Stimulated activated naive B cell treated with anti-CD40 and anti-IgM and Interleukin-4, amounts not matched to agents 10 μg/mL and 1 μg/mL and 100 μg/mL, for 72 hours (primary cell): Measurements from ENCODE around the gene IFT80.
A peak's percentile ranks its signal among the peaks of the same experiment; 100 is the strongest.
"Not testable (repeated sequence)": the region's sequence is repeated elsewhere in the genome, so short reads cannot be mapped to it uniquely, and the experiment has no call there.

ENCODE experiments used
- ATAC-seq, 2 donors: fragments of 150-1000 bp; cut with Tn5 transposase; replicated peaks; 2 replicates each; pipeline ENCODE4 v1.10.0; 2021; ENCODE audit warnings: moderate library complexity in 1 of 2
- DNase-seq: peaks from one replicate; pipeline ENCODE4 v3.0.0; 2021
- H3K27ac Mint-ChIP-seq: one replicate; pipeline ENCODE4 v1.8.0; 2022; ENCODE audit warnings: mild to moderate bottlenecking, mixed read lengths
- H3K27me3 Mint-ChIP-seq, 2 donors: one replicate each; pipeline ENCODE4 v1.8.0; 2022; ENCODE audit warnings: mixed read lengths in 2 of 2
- H3K36me3 Mint-ChIP-seq, 2 donors: one replicate each; pipeline ENCODE4 v1.8.0; 2022; ENCODE audit warnings: mixed read lengths in 2 of 2, mild to moderate bottlenecking in 1 of 2
- H3K4me1 Mint-ChIP-seq, 2 donors: one replicate each; pipeline ENCODE4 v1.8.0; 2022; ENCODE audit warnings: mixed read lengths in 2 of 2, mild to moderate bottlenecking in 1 of 2
- H3K4me3 Mint-ChIP-seq, 2 donors: one replicate each; pipeline ENCODE4 v1.8.0; 2022; ENCODE audit warnings: mild to moderate bottlenecking in 2 of 2, mixed read lengths in 2 of 2, moderate library complexity in 1 of 2
- H3K9me3 Mint-ChIP-seq, 2 donors: one replicate each; pipeline ENCODE4 v1.8.0; 2022; ENCODE audit warnings: mixed read lengths in 2 of 2, mild to moderate bottlenecking in 1 of 2

IFT80 gene

GRCh38 chr3:160245261-160245800, 153.7 kb downstream of the IFT80 start:
- H3K9me3 Mint-ChIP-seq, result peaks cover 6 to 12% of the 10 kb centered on the region in 2 donors
- no peaks in the 10 kb centered on the region for H3K4me1 Mint-ChIP-seq
- H3K4me3 Mint-ChIP-seq, result no peak overlapping the region
- DNase-seq (no peak), ATAC-seq (no peak)
- peaks cover under 1 to 6% of the 10 kb centered on the region in 2 donors for H3K27me3 Mint-ChIP-seq
- no peaks in the 10 kb centered on the region for H3K36me3 Mint-ChIP-seq
- H3K27ac Mint-ChIP-seq, result no peak overlapping the region

GRCh38 chr3:160240719-160241118, 158.3 kb downstream of the IFT80 start:
- H3K36me3 Mint-ChIP-seq, H3K4me1 Mint-ChIP-seq, ATAC-seq, H3K27ac Mint-ChIP-seq, H3K4me3 Mint-ChIP-seq, DNase-seq: not testable (repeated sequence)
- Mint-ChIP-seq H3K9me3 (peaks cover 6 to 12% of the 10 kb centered on the region in 2 donors), H3K27me3 (peaks cover 7 to 22% of the 10 kb centered on the region in 2 donors)

GRCh38 chr3:160232014-160232413, 167.0 kb downstream of the IFT80 start:
- H3K4me3 Mint-ChIP-seq, result no peak overlapping the region
- H3K9me3 Mint-ChIP-seq, result no peaks in the 10 kb centered on the region
- DNase-seq (no peak), ATAC-seq (no peak)
- no peaks in the 10 kb centered on the region for H3K36me3 Mint-ChIP-seq
- no peak overlapping the region for H3K27ac Mint-ChIP-seq
- H3K27me3 Mint-ChIP-seq, result peaks cover 18 to 22% of the 10 kb centered on the region in 2 donors
- H3K4me1 Mint-ChIP-seq, result no peaks in the 10 kb centered on the region

DNA sequence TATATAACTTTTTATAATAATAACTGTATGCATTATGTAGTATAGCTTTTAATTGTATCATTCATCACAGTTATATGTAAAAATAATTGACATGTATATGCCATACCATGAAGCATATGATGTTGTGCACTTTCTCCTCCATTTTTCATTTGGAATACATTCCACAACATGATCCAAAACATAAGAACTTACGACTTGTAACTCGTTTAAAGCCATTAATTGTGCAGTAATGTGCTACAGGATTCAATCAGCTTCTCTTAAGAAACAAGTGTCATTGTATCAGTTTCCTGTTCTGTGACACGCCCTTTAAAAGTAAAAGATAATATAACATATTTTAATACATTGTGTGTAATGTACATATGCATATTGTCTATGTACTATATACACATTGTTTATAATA, 171.6 kb downstream of the IFT80 start:
- peaks cover 0 to 3% of the 10 kb centered on the region in 2 donors for H3K36me3 Mint-ChIP-seq
- peaks cover 43 to 50% of the 10 kb centered on the region in 2 donors for H3K27me3 Mint-ChIP-seq
- no peak for DNase-seq

DNA sequence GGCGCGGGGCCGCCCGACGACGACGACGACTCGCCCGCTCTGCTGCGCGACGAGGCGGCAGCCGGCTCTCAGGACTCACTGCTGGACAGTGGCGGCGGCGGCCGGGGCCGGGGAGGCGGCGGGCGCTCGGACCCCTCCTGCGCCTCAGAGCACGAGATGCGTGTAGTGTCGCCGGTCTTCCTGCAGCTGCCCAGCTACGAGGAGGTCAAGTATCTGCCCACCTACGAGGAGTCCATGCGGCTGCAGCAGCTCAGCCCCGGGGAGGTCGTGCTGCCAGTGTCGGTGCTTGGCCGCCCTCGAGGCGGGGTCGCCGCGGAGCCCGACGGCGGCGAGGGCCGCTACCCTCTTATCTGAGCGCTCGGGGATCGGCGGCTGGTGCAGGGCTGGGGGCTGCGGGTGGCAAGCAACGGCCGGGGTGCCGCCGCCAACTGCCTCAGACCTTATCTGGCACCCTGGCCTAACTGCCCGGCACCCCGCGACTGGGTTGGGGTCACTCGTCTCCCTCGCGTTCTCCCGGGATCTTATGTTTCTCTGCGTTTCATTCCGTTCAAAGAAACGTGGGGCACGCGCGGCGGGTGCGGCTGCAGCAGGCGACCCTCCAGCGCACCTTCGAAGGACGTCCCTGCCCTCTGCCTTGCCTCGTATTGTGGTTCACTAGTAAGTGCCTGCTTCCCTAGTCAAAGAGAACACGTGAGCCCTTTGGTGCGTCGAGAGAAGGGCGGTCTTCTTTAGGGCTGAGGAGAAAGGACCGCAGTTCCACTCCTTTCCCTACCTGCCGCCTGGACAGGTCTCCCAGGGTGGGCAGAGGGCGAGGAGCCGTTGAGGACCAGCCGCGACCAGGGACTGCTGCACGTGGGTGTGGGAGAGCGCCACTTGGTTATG, 172.8 kb downstream of the IFT80 start:
- peak overlapping the region; percentile 87 for H3K27ac Mint-ChIP-seq
- peaks cover 42 to 50% of the 10 kb centered on the region in 2 donors for H3K27me3 Mint-ChIP-seq
- peak in 1 of 2 donors; percentile 5 for ATAC-seq

More for the DNA sequence above, 171.6 kb downstream of the IFT80 start:
- Mint-ChIP-seq H3K4me3 (no peak overlapping the region), H3K9me3 (no peaks in the 10 kb centered on the region), H3K4me1 (peaks cover 16 to 23% of the 10 kb centered on the region in 2 donors), H3K27ac (no peak overlapping the region)
- no peak for ATAC-seq

DNA sequence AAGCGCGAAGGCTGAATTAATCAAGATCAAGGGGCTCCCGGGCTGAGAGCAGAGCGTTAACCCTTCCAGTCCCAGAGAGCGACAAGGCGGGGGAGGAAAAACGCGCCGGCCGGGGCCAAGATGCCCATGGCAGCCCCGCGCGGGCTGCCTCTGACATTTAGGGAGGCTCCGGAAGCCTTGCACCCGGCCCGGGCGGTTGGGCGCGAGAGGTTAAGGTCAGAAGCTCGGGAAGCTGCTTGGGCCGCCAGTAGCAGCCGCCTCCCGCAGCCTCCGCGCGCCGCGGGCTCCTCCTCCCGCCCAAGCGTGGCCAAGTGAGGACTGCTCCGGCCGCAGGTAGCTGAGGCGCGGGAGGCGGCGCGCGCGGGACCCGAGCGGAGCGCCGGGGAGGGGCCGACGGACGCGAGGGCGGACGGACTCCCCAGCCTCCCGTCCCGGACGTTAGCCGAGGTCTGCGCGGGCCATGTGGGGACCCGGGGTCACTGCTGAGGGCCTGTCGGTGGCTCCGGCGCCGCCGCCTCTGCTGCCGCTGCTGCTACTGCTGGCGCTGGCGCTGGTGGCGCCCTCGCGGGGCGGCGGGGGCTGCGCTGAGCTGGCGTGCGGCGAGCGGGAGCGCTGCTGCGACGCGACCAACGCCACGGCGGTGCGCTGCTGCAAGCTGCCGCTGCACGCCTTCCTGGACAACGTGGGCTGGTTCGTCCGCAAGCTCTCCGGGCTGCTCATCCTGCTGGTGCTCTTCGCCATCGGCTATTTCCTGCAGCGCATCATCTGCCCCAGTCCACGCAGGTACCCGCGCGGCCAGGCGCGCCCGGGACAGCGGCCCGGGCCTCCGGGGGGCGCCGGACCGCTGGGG, 173.6 kb downstream of the IFT80 start, which contains the start of gene C3orf80:
TSS of gene C3orf80 (plus strand) at position 247 of the 850 bp plus-strand sequence. CDS start at position 461, 214 bp downstream.
- ATAC-seq, result peak; percentile 82 to 84
- H3K4me3 Mint-ChIP-seq, result peak within 1 kb of the TSS; percentile 77 to 84
- H3K27ac Mint-ChIP-seq, result peak within 1 kb of the TSS; percentile 85
- H3K36me3 Mint-ChIP-seq, result peaks cover 0 to 3% of the 10 kb centered on the region in 2 donors
- H3K9me3 Mint-ChIP-seq, result no peaks in the 10 kb centered on the region
- DNase-seq, result peak; percentile 32
- H3K4me1 Mint-ChIP-seq, result peaks cover 16 to 23% of the 10 kb centered on the region in 2 donors
- peaks cover 41 to 52% of the 10 kb centered on the region in 2 donors for H3K27me3 Mint-ChIP-seq

More for the DNA sequence above, 172.8 kb downstream of the IFT80 start:
- no peaks in the 10 kb centered on the region for H3K9me3 Mint-ChIP-seq
- H3K4me3 Mint-ChIP-seq, result peak overlapping the region; percentile 84 to 85
- peaks cover 0 to 3% of the 10 kb centered on the region in 2 donors for H3K36me3 Mint-ChIP-seq
- H3K4me1 Mint-ChIP-seq, result peaks cover 16 to 23% of the 10 kb centered on the region in 2 donors
- DNase-seq, result no peak

- peak overlapping the region; percentile 77 to 84 for H3K4me3 Mint-ChIP-seq
- H3K27ac Mint-ChIP-seq, result peak overlapping the region; percentile 85
- H3K4me1 Mint-ChIP-seq, result peaks cover 16 to 23% of the 10 kb centered on the region in 2 donors
These were observed 174.2 kb downstream of the IFT80 start for GRCh38 chr3:160224811-160225175.

GRCh38 chr3:160224256-160224655, 174.8 kb downstream of the IFT80 start:
- Mint-ChIP-seq H3K36me3 (peaks cover 0 to 3% of the 10 kb centered on the region in 2 donors), H3K9me3 (no peaks in the 10 kb centered on the region), H3K27ac (no peak overlapping the region), H3K4me3 (peak overlapping the region in 1 of 2 donors; percentile 27), H3K27me3 (peaks cover 44 to 55% of the 10 kb centered on the region in 2 donors), H3K4me1 (peaks cover 16 to 23% of the 10 kb centered on the region in 2 donors)
- no peak for DNase-seq
- no peak for ATAC-seq

More at GRCh38 chr3:160224811-160225175, 174.2 kb downstream of the IFT80 start:
- H3K9me3 Mint-ChIP-seq, result no peaks in the 10 kb centered on the region
- H3K27me3 Mint-ChIP-seq, result peaks cover 41 to 52% of the 10 kb centered on the region in 2 donors
- ATAC-seq (no peak), DNase-seq (no peak)
- H3K36me3 Mint-ChIP-seq, result peaks cover 0 to 3% of the 10 kb centered on the region in 2 donors

- peaks cover 9 to 14% of the 10 kb centered on the region in 2 donors for H3K4me1 Mint-ChIP-seq
- no peaks in the 10 kb centered on the region for H3K9me3 Mint-ChIP-seq
- ATAC-seq (no peak), DNase-seq (no peak)
- H3K4me3 Mint-ChIP-seq, result no peak overlapping the region
- H3K27ac Mint-ChIP-seq, result no peak overlapping the region
- peaks cover 53 to 58% of the 10 kb centered on the region in 2 donors for H3K27me3 Mint-ChIP-seq
- H3K36me3 Mint-ChIP-seq, result no peaks in the 10 kb centered on the region
These were observed 178.0 kb downstream of the IFT80 start for GRCh38 chr3:160221019-160221418.

DNA sequence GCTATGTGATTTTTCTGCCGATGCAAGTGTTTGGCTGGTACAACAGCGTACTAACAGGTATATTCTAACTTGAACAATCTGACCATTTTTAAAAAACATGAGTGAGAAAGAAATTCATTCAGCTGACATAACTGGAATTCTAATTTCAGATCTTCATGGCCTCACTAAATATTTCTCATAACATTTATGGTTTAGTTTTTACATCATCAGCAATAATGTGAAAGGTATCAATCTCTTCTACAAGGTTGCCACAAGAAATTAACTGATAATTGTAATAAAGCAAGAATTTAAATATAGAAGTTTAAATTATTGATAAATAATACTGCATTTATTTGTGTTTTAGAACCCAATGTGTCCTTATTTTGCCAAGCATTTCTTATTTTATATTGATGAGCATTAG, 179.0 kb downstream of the IFT80 start:
- H3K27ac Mint-ChIP-seq, result no peak overlapping the region
- H3K27me3 Mint-ChIP-seq, result peaks cover 53 to 56% of the 10 kb centered on the region in 2 donors
- no peaks in the 10 kb centered on the region for H3K36me3 Mint-ChIP-seq
- no peaks in the 10 kb centered on the region for H3K9me3 Mint-ChIP-seq
- DNase-seq (no peak), ATAC-seq (no peak)
- peaks cover 9 to 12% of the 10 kb centered on the region in 2 donors for H3K4me1 Mint-ChIP-seq
- H3K4me3 Mint-ChIP-seq, result no peak overlapping the region

DNA sequence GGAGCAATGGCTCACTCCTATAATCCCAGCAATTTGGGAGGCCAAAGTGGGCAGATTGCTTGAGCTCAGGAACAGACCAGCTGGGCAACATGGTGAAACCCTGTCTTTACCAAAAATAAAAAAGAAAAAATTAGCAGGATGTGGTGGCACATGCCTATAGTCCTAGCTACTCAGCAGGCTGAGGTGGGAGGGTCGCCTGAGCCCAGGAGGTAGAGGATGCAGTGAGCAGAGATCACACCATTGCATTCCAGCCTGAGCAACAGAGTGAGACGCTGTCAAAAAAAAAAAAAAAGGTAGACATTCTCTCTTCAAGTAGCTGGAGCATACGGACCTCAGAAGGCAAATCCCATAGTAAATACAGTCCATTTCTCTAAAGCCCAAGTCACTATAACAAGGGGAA, 180.9 kb downstream of the IFT80 start:
- Mint-ChIP-seq H3K27me3 (peaks cover 36 to 38% of the 10 kb centered on the region in 2 donors), H3K36me3 (no peaks in the 10 kb centered on the region), H3K9me3 (no peaks in the 10 kb centered on the region), H3K4me1 (no peaks in the 10 kb centered on the region), H3K4me3 (no peak overlapping the region), H3K27ac (no peak overlapping the region)
- no peak for ATAC-seq
- no peak for DNase-seq

DNA sequence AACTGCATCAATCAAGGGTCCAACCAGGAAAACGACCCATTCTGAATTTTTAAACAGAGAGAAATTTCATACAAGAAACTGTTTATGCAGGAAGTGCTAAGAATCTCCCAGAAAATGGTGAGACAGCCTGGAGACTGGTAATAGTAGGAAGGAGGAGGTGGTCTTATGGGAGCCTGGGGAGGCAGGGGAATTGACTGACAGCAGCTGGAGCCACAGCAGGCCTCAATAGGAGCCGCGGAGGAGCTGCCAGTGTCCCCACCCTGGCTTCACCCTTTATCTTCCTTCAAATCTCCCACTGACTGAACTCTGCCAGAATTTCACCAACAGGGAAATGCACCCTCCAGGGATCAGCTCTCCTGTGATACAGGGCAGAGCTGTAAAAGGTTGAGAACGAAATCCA, 181.3 kb downstream of the IFT80 start:
- H3K4me1 Mint-ChIP-seq, result no peaks in the 10 kb centered on the region
- H3K36me3 Mint-ChIP-seq, result no peaks in the 10 kb centered on the region
- no peak overlapping the region for H3K4me3 Mint-ChIP-seq
- DNase-seq, result no peak
- no peak overlapping the region for H3K27ac Mint-ChIP-seq
- H3K27me3 Mint-ChIP-seq, result peaks cover 33 to 36% of the 10 kb centered on the region in 2 donors
- H3K9me3 Mint-ChIP-seq, result no peaks in the 10 kb centered on the region
- no peak for ATAC-seq

DNA sequence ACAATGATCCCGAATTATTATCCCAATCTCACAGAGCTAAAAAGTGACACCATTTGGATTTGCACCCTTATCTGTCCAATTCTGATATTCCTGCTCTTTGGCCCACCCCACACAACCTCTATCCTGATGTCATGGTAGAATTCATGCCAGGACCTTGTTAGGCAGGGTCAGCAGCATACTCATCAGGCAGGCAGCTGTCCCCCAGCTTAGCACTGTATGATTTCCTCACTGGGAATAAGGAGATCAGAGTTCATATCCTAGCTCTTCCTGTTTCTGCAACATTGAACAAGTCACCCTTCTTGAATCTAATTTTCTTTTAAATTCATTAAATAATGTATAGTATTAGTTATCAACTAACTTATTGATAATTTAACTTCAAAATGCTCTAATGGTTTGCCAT, 185.8 kb downstream of the IFT80 start:
- Mint-ChIP-seq H3K27me3 (peaks cover 9 to 13% of the 10 kb centered on the region in 2 donors), H3K4me1 (no peaks in the 10 kb centered on the region), H3K4me3 (no peak overlapping the region), H3K27ac (no peak overlapping the region), H3K36me3 (no peaks in the 10 kb centered on the region), H3K9me3 (no peaks in the 10 kb centered on the region)
- DNase-seq (no peak), ATAC-seq (no peak)

GRCh38 chr3:160210799-160211221, 188.2 kb downstream of the IFT80 start:
- no peaks in the 10 kb centered on the region for H3K36me3 Mint-ChIP-seq
- no peak for ATAC-seq
- H3K27ac Mint-ChIP-seq, result no peak overlapping the region
- no peaks in the 10 kb centered on the region for H3K9me3 Mint-ChIP-seq
- DNase-seq, result no peak
- H3K4me1 Mint-ChIP-seq, result no peaks in the 10 kb centered on the region
- peaks cover 0 to 4% of the 10 kb centered on the region in 2 donors for H3K27me3 Mint-ChIP-seq
- no peak overlapping the region for H3K4me3 Mint-ChIP-seq
